Osteoblast (primary cell): ENCODE results near the gene NFIC. TPM values are rescaled to one million over a fixed set of nuclear protein-coding genes. Genes with fewer than 3 reads are reported as not detected.

ENCODE experiments used
- DNase-seq: peaks from one replicate; pipeline ENCODE4 v3.0.0; 2011; ENCODE audit warnings: low spot score, mixed read lengths; ENCODE audit not compliant: insufficient read length; ENCODE audit errors: missing footprints
- H2AFZ ChIP-seq: 2 replicates; pipeline ENCODE4 v1.6.0; 2011; ENCODE audit warnings: mild to moderate bottlenecking, low read length
- H3K27ac ChIP-seq: 2 replicates; pipeline ENCODE4 v1.5.1; 2011; ENCODE audit warnings: mild to moderate bottlenecking, low read depth, low read length, moderate library complexity
- H3K27me3 ChIP-seq: 2 replicates; pipeline ENCODE4 v1.6.0; 2012; ENCODE audit warnings: mild to moderate bottlenecking, control low read depth, inconsistent platforms, low read length, moderate library complexity; ENCODE audit not compliant: insufficient read depth
- H3K36me3 ChIP-seq: 2 replicates; pipeline ENCODE4 v1.5.1; 2011; ENCODE audit warnings: mild to moderate bottlenecking, low read length, control low read depth, moderate library complexity; ENCODE audit not compliant: insufficient read depth
- H3K4me1 ChIP-seq: 2 replicates; pipeline ENCODE4 v1.5.1; 2011; ENCODE audit warnings: mild to moderate bottlenecking, low read length, control low read depth, moderate library complexity; ENCODE audit not compliant: insufficient read depth
- H3K4me2 ChIP-seq: 2 replicates; pipeline ENCODE4 v1.6.0; 2011; ENCODE audit warnings: mild to moderate bottlenecking, low read length; ENCODE audit not compliant: insufficient read depth
- H3K4me3 ChIP-seq: fragments of 200-600 bp; sonication (generic); 3 replicates; pipeline ENCODE4 v1.5.1; 2012; ENCODE audit warnings: mild to moderate bottlenecking, low read length, inconsistent platforms; ENCODE audit not compliant: insufficient read depth
- H3K79me2 ChIP-seq: 2 replicates; pipeline ENCODE4 v1.6.0; 2012; ENCODE audit warnings: mild to moderate bottlenecking, low read length, control low read depth, inconsistent platforms; ENCODE audit not compliant: insufficient read depth
- H3K9me3 ChIP-seq: 2 replicates; pipeline ENCODE4 v1.5.1; 2011; ENCODE audit warnings: low read depth, low read length, control low read depth
- H4K20me1 ChIP-seq: 2 replicates; pipeline ENCODE4 v1.6.0; 2012; ENCODE audit warnings: mild to moderate bottlenecking, low read length, control low read depth; ENCODE audit not compliant: insufficient read depth
- total RNA-seq: library from RNA; depleted of rRNA; stranded (reverse); fragments of >200 nt; gene quantifications from 2 replicates; pipeline ENCODE4 v1.2.3, GENCODE V29; 2012
- TF ChIP-seq, protein P1 (sequence below): IDR thresholded peaks from 2 replicates; pipeline ENCODE4 v1.5.1; 2011; ENCODE audit warnings: mild to moderate bottlenecking, low read depth, low read length, moderate library complexity; ENCODE audit errors: extremely low read depth

NFIC gene
- total RNA-seq, 1 donor, result 61.2 TPM

DNA sequence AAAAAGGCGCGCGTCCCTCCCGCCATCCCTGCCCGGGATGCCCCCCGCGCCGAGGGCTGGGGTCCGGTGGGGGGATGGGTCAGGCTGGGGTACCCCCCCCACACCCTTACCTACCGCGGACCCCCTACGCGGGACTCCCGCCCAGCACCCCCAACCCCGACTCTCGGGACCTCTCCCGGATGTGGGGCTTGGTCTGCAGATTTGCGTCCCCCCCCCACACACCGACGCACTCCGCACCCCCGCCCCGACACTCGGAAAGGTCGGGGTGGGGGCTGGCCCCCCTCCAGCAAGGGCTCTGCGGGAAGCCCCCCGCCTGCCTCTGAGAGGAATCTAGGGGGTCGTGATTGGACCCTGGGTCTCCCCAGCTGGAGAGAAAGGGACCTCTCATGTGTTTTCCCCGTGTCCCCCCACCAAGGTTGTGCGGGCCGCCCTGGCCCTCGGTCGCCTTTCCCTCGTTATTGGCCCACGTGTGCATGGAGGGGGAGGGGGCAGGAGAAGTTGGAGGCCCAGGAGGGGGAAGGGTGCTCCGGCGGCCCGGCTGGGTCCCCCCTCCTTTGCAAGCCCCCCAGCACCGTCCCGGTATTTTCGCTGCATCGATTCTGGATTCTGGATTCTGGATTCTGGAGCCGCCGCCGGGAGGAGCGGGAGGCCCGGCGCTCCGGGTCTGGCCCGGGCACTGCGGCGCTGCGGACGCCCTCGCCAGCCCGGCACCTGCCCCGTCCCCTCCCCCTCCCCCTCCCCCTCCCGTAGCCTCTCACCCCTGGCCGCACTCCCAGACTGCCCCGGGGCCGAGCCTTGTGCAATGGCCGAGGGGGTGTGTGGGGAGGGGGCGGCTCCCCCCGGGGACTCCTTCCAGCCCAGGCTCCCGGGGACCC, 607 bp downstream of the NFIC start:
- TF ChIP-seq, protein P1, sequence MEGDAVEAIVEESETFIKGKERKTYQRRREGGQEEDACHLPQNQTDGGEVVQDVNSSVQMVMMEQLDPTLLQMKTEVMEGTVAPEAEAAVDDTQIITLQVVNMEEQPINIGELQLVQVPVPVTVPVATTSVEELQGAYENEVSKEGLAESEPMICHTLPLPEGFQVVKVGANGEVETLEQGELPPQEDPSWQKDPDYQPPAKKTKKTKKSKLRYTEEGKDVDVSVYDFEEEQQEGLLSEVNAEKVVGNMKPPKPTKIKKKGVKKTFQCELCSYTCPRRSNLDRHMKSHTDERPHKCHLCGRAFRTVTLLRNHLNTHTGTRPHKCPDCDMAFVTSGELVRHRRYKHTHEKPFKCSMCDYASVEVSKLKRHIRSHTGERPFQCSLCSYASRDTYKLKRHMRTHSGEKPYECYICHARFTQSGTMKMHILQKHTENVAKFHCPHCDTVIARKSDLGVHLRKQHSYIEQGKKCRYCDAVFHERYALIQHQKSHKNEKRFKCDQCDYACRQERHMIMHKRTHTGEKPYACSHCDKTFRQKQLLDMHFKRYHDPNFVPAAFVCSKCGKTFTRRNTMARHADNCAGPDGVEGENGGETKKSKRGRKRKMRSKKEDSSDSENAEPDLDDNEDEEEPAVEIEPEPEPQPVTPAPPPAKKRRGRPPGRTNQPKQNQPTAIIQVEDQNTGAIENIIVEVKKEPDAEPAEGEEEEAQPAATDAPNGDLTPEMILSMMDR, result no peak
- H3K9me3 ChIP-seq, result no peaks in the 10 kb centered on the region
- peak overlapping the region; percentile 92 for H3K4me2 ChIP-seq
- DNase-seq, result peak; percentile 90
- H2AFZ ChIP-seq, result no peak overlapping the region
- H3K79me2 ChIP-seq, result peaks cover 92% of the 10 kb centered on the region
- peak overlapping the region; percentile 92 for H3K4me3 ChIP-seq
- no peaks in the 10 kb centered on the region for H3K36me3 ChIP-seq
- peaks cover 45% of the 10 kb centered on the region for H4K20me1 ChIP-seq
- peaks cover 39% of the 10 kb centered on the region for H3K4me1 ChIP-seq
- peak overlapping the region; percentile 65 for H3K27ac ChIP-seq
- H3K27me3 ChIP-seq, result no peaks in the 10 kb centered on the region

DNA sequence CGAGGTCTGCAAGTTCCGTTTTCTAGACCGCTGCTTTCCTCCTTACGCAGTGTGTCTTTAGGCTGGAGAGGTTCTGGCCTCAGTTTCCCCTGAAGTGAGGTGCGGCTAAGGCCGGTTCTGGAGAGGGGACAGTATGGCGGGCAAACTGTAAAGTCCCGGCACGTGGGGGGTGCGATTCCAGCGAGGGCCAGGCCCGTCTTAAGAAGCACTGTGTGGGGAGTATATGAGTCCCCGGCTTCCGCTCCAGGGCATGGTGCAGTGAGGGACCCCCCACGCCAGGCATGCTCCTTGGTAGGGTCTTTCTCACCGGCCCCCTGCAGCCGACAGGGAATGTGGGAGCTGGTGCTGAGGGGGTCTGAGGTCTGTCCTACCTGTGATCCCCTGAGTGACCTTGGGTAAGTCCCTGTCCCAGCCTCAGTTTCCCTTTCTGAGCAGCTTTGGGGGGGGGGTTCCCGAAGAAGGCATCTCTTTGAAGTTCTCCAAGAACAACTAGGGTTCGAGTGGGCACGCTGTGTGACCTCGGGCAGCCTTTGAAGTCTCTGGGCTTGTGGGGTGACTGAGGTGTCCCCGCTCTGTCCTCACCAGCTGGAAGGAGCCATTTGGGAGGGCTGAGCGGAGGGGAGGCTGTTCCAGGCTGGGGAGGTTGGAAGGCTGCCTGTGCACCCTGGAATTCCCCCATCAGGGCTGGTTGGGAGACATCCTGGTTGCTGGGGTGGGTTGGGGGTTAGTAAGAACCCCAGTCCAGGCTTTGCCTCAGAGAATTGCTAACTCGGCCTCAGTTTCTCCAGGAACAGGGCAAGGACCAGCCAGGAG, 1.5 kb downstream of the NFIC start:
- peak; percentile 92 for DNase-seq
- Histone ChIP-seq H3K4me1 (peaks cover 39% of the 10 kb centered on the region), H3K27me3 (no peaks in the 10 kb centered on the region), H3K36me3 (no peaks in the 10 kb centered on the region), H2AFZ (no peak overlapping the region), H3K9me3 (no peaks in the 10 kb centered on the region), H3K4me2 (peak overlapping the region; percentile 92), H3K27ac (peak overlapping the region; percentile 65), H4K20me1 (peaks cover 45% of the 10 kb centered on the region), H3K4me3 (peak overlapping the region; percentile 92), H3K79me2 (peaks cover 92% of the 10 kb centered on the region)
- TF ChIP-seq, protein P1, result no peak

DNA sequence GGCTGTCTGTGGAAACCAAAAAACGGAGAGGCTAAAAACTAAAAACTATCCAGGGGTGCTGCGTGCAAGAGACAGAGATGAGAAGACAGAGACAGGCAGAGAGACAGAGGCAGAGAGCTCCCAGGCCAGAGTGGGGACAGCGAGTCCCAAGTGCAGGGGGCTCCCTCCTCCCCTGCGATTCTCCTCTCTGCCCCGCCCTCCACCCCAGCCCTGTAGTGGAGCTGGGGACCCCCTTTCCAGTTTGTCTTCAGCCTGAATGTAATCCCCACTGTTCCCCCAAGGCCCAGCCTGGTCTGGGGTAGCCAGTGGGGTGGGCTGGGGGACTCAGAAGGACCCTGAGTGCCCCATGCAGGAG, 2.0 kb downstream of the NFIC start:
- H3K9me3 ChIP-seq, result no peaks in the 10 kb centered on the region
- peak overlapping the region; percentile 92 for H3K4me3 ChIP-seq
- DNase-seq, result peak; percentile 86
- no peaks in the 10 kb centered on the region for H3K36me3 ChIP-seq
- peaks cover 48% of the 10 kb centered on the region for H4K20me1 ChIP-seq
- H3K27me3 ChIP-seq, result no peaks in the 10 kb centered on the region
- peaks cover 39% of the 10 kb centered on the region for H3K4me1 ChIP-seq
- peak overlapping the region; percentile 92 for H3K4me2 ChIP-seq
- H2AFZ ChIP-seq, result no peak overlapping the region
- peak overlapping the region; percentile 65 for H3K27ac ChIP-seq
- TF ChIP-seq, protein P1, result no peak
- H3K79me2 ChIP-seq, result peaks cover 94% of the 10 kb centered on the region
